ENCODE results near the gene MLLT3. TPM values are rescaled to one million over a fixed set of nuclear protein-coding genes. Genes with fewer than 3 reads are reported as not detected.

MLLT3 gene
- total and polyA plus RNA-seq, 2 of the 8 experiments (the other 6 are each of a cell fraction or from before 2014, with no cell fraction given) = 5.9 to 9.6 TPM

DNA sequence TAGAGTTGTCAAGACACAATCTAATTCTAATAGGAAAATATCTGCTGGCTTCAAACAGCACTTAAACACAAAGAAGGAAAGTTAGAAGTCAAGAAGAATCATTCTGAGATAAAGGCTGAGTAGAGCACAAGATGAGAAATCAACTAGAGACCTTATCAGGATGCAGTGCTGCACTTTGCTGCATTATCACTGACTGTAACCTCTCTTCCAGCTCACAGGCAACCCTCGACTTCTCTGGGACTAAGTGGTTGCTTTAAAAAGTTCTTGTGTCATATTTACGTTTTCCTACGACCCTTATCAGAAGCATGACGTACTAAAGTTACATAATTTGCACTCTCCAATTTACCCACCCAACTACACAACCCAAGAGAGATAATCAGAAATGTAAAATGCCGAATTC is 176.1 kb downstream of the MLLT3 start:
- ChIA-PET POLR2A (ENCODE audit: partially characterized antibody) (no interaction called here), CTCF (ENCODE audit: partially characterized antibody) (no interaction called here)
- Histone ChIP-seq H4K91ac (replicated peaks; ENCODE audit: insufficient read length, low read length) (no peak overlapping the region), H3K56ac (replicated peaks; ENCODE audit: insufficient read length, low read depth, low read length) (no peak overlapping the region), H2BK5ac (ENCODE audit: low read depth, low read length) (no peak overlapping the region), H2BK12ac (ENCODE audit: low read depth, low read length) (no peak overlapping the region), H2BK120ac (replicated peaks; ENCODE audit: low read depth, low read length) (no peak overlapping the region), H3K23ac (ENCODE audit: insufficient read length) (no peak overlapping the region), H4K20me1 (replicated peaks in 1 of 2; ENCODE audit: control insufficient read depth in 1 of 2, insufficient read depth in 2 of 2, low read length in 2 of 2) (no peaks in the 10 kb centered on the region), H4K8ac (ENCODE audit: extremely low read depth, insufficient read depth, low read length) (no peak overlapping the region), H3K4me3 (ENCODE audit: extremely low read depth in 1 of 4, insufficient read depth in 2 of 4, low read depth in 3 of 4, low read length in 4 of 4) (no peak overlapping the region), H3K14ac (ENCODE audit: insufficient read length) (no peak overlapping the region), H3K4ac (replicated peaks; ENCODE audit: insufficient read length, low read depth, low read length) (no peak overlapping the region), H3K36me3 (ENCODE audit: control insufficient read depth in 2 of 4, insufficient read depth in 4 of 4, low read length in 3 of 4) (no peaks in the 10 kb centered on the region), H2BK15ac (ENCODE audit: low read length) (no peak overlapping the region), H3K18ac (ENCODE audit: extremely low read depth, low read length) (no peak overlapping the region), H3K9me3 (ENCODE audit: insufficient read depth in 2 of 2, low read depth in 1 of 2, low read length in 1 of 2) (no peaks in the 10 kb centered on the region), H2AK5ac (ENCODE audit: low read depth, low read length) (no peak overlapping the region), H3K23me2 (ENCODE audit: low read depth, low read length) (no peaks in the 10 kb centered on the region; the same call in 1 of the 2 replicates), H3K4me2 (ENCODE audit: insufficient read depth in 1 of 2, low read depth in 2 of 2, low read length in 2 of 2) (no peak overlapping the region), H3K9ac (replicated peaks in 1 of 4; ENCODE audit: extremely low read depth in 1 of 4, low read depth in 3 of 4, low read length in 3 of 4) (no peak overlapping the region), H3K27ac (ENCODE audit: low read depth, low read length) (no peak overlapping the region), H3K27me3 (replicated peaks in 1 of 4; ENCODE audit: control insufficient read depth in 3 of 4, extremely low read depth in 1 of 4, insufficient read depth in 3 of 4, low read length in 3 of 4) (no peaks in the 10 kb centered on the region), H3K79me2 (ENCODE audit: control insufficient read depth in 1 of 2, insufficient read depth in 2 of 2, low read length in 2 of 2) (no peaks in the 10 kb centered on the region), H2BK20ac (ENCODE audit: low read length) (no peak overlapping the region), H3K79me1 (ENCODE audit: low read depth, low read length) (no peaks in the 10 kb centered on the region), H2AFZ (ENCODE audit: low read length) (no peak overlapping the region), H3K4me1 (replicated peaks in 1 of 4; ENCODE audit: control insufficient read depth in 3 of 4, insufficient read depth in 4 of 4, low read length in 3 of 4) (no peaks in the 10 kb centered on the region; a peak in 1 of 7 replicates), H4K5ac (ENCODE audit: insufficient read length, low read depth, low read length) (no peak overlapping the region)
- DNase-seq (ENCODE audit: low read depth in 1 of 2, low spot score in 2 of 2) (no peak), FAIRE-seq (no peak)
- TF ChIP-seq HDAC6 (IDR thresholded peaks at IDR 0.05; ENCODE audit: low read depth, low read length) (no peak), SRF (IDR thresholded peaks at IDR 0.05; ENCODE audit: low read depth, low read length) (no peak), PHF8 (conservative IDR thresholded peaks at IDR 0.05; ENCODE audit: low read depth, low read length) (no peak)
- 80% methylated on average over 5 of the region's 5 CpGs; no CpG with 5 or more reads in 1 of the 2 experiments for WGBS, 2 experiments (ENCODE audit: extremely low coverage in 1 of 2, insufficient coverage in 1 of 2, insufficient read length in 1 of 2, insufficient replicate concordance in 2 of 2, low coverage in 1 of 2, low lambda C conversion rate in 2 of 2, missing lambda C conversion rate in 1 of 2)

Data from H1 (cell line).